Peyer's patch (tissue), 4 donors: ENCODE data around the gene PPP5C.
"Not testable (repeated sequence)": the region's sequence is repeated elsewhere in the genome, so short reads cannot be mapped to it uniquely, and the experiment has no call there.

Source experiments
- CTCF ChIP-seq, 6 experiments: fragments of 450-650 bp in 4 of 6; fragments of 200-600 bp in 2 of 6; sonication (generic) in 1 of 6; IDR thresholded peaks; one replicate each; pipeline ENCODE4 v1.5.1; 2017 to 2019; ENCODE audit warnings: antibody characterized with exemption in 6 of 6, mild to moderate bottlenecking in 3 of 6, moderate library complexity in 1 of 6
- POLR2A ChIP-seq, 2 donors: fragments of 450-650 bp; IDR thresholded peaks; one replicate each; pipeline ENCODE4 v1.5.1; 2017; ENCODE audit warnings: antibody characterized with exemption in 2 of 2, mild to moderate bottlenecking in 2 of 2, moderate library complexity in 2 of 2

DNA sequence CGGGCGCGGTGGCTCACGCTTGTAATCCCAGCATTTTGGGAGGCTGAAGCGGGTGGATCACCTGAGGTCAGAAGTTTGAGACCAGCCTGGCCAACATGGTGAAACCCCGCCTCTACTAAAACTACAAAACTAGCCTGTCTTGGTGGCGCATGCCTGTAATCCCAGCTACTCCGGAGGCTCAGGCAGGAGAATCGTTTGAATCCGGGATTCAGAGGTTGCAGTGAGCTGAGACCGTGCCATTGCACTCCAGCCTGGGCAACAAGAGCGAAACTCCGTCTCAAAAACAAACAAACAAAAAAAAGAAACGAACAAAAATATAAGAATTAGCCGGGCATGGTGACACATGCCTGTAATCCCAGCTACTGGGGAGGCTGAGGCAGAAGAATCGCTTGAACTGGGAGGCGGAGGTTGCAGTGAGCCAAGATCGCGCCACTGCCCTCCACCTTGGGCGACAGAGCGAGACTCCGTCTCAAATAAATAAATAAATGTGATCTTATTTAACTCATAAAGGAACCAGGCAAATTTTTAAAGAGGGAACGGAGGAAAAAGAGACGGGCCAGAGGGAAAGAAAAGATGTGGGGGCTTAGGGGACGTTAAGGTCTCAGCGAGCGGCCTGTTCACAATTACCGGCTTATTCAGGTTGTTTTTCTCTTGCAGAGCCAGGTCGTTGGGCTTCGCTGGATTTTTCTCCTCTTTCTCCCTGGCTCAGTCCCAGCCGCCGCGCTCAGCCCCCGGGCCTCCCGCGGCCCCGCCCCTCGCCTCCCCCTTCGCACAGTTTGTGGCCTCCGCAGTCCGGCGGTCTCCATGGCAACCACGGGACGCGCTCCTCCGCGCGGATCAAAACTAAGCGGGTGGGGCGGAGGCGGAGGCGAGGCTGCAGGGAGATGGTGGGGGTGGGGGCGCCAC is 69.2 kb downstream of the PPP5C start:
- not testable (repeated sequence) for TF ChIP-seq CTCF, POLR2A (IDR thresholded peaks at IDR 0.05)
